T-helper 1 cell treated with Interleukin-12 subunit alpha and Interleukin-12 subunit beta and Interleukin-4 antibody, amounts not matched to agents 30 μg/mL and 1 μg/mL, for 36 hours (primary cell): ENCODE measurements around the gene FTHL17.

ENCODE experiments used
- H3K27ac Mint-ChIP-seq: one replicate; pipeline ENCODE4 v1.8.0; 2021; ENCODE audit warnings: mild to moderate bottlenecking, mixed read lengths
- H3K27me3 Mint-ChIP-seq: one replicate; pipeline ENCODE4 v1.8.0; 2021; ENCODE audit warnings: low read depth, mixed read lengths
- H3K36me3 Mint-ChIP-seq: one replicate; pipeline ENCODE4 v1.8.0; 2021; ENCODE audit warnings: low read depth, mixed read lengths
- H3K4me1 Mint-ChIP-seq: one replicate; pipeline ENCODE4 v1.8.0; 2021; ENCODE audit warnings: low read depth, mixed read lengths
- H3K4me3 Mint-ChIP-seq: one replicate; pipeline ENCODE4 v1.8.0; 2021; ENCODE audit warnings: mild to moderate bottlenecking, moderate library complexity, mixed read lengths
- H3K9me3 Mint-ChIP-seq: one replicate; pipeline ENCODE4 v1.8.0; 2021; ENCODE audit warnings: mixed read lengths

Gene FTHL17

DNA sequence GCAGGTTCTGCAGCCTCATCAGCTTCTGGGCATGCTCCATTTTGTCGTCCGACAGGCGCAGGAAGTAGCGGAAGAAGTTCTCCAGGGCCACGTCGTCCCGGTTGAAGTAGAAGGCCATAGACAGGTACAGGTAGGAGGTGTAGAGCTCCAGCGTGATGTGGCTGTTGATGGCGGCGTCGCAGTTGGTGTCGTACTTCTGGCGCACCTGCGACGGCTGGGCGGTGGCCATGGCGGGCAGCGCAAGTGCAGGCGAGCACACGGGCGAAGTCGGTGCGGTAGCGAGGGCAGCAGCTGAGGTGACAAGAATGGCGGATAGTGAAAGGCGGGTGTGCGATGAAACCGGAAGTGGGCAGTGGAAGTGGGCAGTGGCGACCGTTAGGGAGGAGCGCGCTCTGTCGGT, at the start of gene FTHL17:
Gene FTHL17, minus strand, starts transcription at position 317 of the 400 bp plus-strand sequence. Its CDS starts 88 bp downstream, at position 229.
- Mint-ChIP-seq H3K4me1 (peaks cover 29% of the 10 kb centered on the region), H3K36me3 (peaks cover 9% of the 10 kb centered on the region), H3K27ac (no peak within 1 kb of the TSS), H3K27me3 (no peaks in the 10 kb centered on the region), H3K9me3 (peaks cover 10% of the 10 kb centered on the region), H3K4me3 (no peak within 1 kb of the TSS)

DNA sequence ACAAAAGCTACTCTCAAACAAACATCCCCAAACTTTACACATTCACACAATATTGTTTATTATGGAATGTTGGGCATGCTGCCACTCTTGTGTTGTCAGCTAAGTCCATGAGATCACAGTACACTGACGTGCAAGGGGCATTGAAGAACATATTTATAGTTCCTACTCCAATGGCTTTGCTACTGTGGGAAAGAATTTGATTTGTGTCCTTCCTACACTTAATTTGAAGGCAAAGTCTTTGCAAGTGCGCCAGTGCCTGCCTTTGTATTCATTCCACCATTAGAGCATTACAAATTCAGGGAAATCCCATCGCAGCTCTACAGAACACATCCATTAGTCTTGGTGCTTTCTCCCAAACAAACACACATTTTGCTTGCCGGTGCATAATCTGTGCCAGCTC, 45.4 kb upstream of the FTHL17 start:
- H3K27ac Mint-ChIP-seq = no peak overlapping the region
- H3K9me3 Mint-ChIP-seq = no peaks in the 10 kb centered on the region
- H3K36me3 Mint-ChIP-seq = peaks cover 19% of the 10 kb centered on the region
- no peaks in the 10 kb centered on the region for H3K27me3 Mint-ChIP-seq
- H3K4me3 Mint-ChIP-seq = no peak overlapping the region
- H3K4me1 Mint-ChIP-seq = peaks cover 14% of the 10 kb centered on the region

DNA sequence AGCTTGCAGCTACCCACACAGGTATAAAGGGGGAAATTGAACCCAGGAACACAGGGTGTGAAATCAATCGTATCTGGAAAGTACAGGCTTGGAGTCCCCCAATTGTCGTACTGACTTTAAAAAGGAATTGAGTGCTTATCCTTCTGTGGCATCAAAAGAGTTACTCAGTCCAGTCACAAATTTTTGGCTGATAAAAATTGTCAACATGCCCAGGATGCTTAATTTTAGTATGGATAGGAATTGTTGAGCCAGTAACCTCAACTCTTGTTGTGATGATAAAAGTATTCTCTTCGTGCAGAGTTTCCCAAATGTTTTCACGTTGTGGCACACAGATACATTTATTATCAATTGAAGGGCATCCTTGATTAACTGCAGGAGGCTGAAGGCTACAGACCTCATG, 43.6 kb upstream of the FTHL17 start:
- H3K36me3 Mint-ChIP-seq = peaks cover 21% of the 10 kb centered on the region
- no peaks in the 10 kb centered on the region for H3K27me3 Mint-ChIP-seq
- H3K4me1 Mint-ChIP-seq = peaks cover 17% of the 10 kb centered on the region
- no peak overlapping the region for H3K27ac Mint-ChIP-seq
- H3K9me3 Mint-ChIP-seq = peaks cover 5% of the 10 kb centered on the region
- H3K4me3 Mint-ChIP-seq = no peak overlapping the region

DNA sequence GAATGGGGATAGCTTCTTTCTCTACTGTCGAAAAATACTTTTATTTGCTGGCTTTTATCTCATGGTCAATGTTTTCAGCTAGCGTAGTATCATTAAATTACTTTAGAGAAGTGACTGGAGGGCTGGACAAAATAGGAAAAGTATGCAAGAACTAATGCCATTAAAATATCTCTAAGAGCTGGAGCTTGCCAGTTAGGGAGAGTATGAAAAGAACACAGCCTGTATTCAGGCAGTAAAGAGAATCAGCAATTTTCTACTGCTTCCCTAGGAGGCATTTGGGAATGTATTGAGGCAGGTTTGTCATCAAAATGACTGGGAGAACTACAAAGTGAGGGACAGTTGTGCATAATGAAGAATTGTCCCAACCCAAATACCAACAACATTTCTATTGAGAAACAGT, 43.0 kb upstream of the FTHL17 start:
- Mint-ChIP-seq H3K4me1 (peaks cover 17% of the 10 kb centered on the region), H3K36me3 (peaks cover 21% of the 10 kb centered on the region), H3K9me3 (peaks cover 5% of the 10 kb centered on the region), H3K27ac (no peak overlapping the region), H3K27me3 (no peaks in the 10 kb centered on the region), H3K4me3 (no peak overlapping the region)

- H3K4me3 Mint-ChIP-seq = peak overlapping the region; percentile 54
Observed at GRCh38 chrX:31112226-31112999, 40.6 kb upstream of the FTHL17 start.

GRCh38 chrX:31110657-31111056, 38.8 kb upstream of the FTHL17 start:
- no peaks in the 10 kb centered on the region for H3K27me3 Mint-ChIP-seq
- H3K36me3 Mint-ChIP-seq = peaks cover 28% of the 10 kb centered on the region
- no peak overlapping the region for H3K27ac Mint-ChIP-seq
- H3K4me3 Mint-ChIP-seq = no peak overlapping the region
- H3K4me1 Mint-ChIP-seq = peaks cover 17% of the 10 kb centered on the region
- H3K9me3 Mint-ChIP-seq = peaks cover 11% of the 10 kb centered on the region

More at GRCh38 chrX:31112226-31112999, 40.6 kb upstream of the FTHL17 start:
- H3K27ac Mint-ChIP-seq = peak overlapping the region; percentile 87
- peaks cover 5% of the 10 kb centered on the region for H3K9me3 Mint-ChIP-seq
- peaks cover 21% of the 10 kb centered on the region for H3K36me3 Mint-ChIP-seq
- no peaks in the 10 kb centered on the region for H3K27me3 Mint-ChIP-seq
- H3K4me1 Mint-ChIP-seq = peaks cover 17% of the 10 kb centered on the region

DNA sequence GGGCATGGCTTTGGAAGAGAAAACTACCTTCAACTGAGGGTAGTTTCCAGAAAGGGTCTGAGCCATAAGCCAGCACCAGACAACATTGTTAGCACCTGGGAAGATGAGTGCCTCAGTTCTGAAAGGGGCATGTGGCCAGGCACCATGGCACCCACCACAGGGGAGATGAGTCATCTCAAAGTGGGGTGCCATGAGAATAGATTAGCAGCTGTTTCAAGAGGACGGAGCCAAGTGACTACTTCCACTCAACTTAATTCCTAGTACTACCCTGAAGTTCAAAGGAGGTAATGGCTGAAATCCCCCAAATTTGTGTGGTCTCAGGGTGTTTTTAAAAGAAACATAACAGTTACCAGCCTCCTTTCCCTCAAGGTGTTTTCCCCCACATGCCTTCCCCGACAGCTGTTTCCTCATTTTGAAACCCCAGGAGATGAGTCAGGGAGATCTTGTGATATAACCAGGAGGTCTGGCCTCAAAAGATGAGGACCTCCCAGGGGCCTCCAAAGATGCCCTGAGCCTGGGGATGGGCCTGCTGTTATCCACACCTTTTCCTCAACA, 27.8 kb upstream of the FTHL17 start:
- peaks cover 21% of the 10 kb centered on the region for H3K9me3 Mint-ChIP-seq
- peak overlapping the region; percentile 4 for H3K4me3 Mint-ChIP-seq
- peaks cover 21% of the 10 kb centered on the region for H3K36me3 Mint-ChIP-seq
- peak overlapping the region; percentile 72 for H3K27ac Mint-ChIP-seq
- H3K27me3 Mint-ChIP-seq = no peaks in the 10 kb centered on the region
- H3K4me1 Mint-ChIP-seq = peaks cover 18% of the 10 kb centered on the region

DNA sequence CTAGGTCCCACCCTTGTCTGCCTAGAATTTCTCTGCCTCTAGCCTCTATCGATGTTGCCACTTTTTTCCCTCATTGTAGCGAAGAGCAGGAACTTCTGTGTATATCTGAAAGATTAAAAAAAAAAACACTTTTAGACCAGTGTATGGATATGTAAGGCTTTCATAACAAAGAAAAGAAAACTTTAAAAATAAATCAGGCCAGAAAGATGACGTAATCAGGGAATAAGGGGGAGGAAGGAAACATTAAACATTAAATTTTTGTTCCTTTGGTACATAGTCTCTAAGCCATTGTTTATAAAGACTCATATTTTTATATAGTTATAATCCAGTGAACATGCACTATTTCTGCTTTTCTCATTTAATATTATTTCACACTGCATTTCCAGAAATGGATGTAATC, 26.2 kb upstream of the FTHL17 start:
- Mint-ChIP-seq H3K4me3 (no peak overlapping the region), H3K4me1 (peaks cover 24% of the 10 kb centered on the region), H3K27me3 (no peaks in the 10 kb centered on the region), H3K36me3 (peaks cover 18% of the 10 kb centered on the region), H3K9me3 (peaks cover 23% of the 10 kb centered on the region), H3K27ac (peak overlapping the region; percentile 11)

GRCh38 chrX:31093639-31093975, 21.8 kb upstream of the FTHL17 start:
- H3K4me3 Mint-ChIP-seq = peak overlapping the region; percentile 9
- H3K4me1 Mint-ChIP-seq = peaks cover 21% of the 10 kb centered on the region
- H3K27me3 Mint-ChIP-seq = no peaks in the 10 kb centered on the region
- peaks cover 18% of the 10 kb centered on the region for H3K9me3 Mint-ChIP-seq
- H3K27ac Mint-ChIP-seq = peak overlapping the region; percentile 89
- H3K36me3 Mint-ChIP-seq = peaks cover 12% of the 10 kb centered on the region

DNA sequence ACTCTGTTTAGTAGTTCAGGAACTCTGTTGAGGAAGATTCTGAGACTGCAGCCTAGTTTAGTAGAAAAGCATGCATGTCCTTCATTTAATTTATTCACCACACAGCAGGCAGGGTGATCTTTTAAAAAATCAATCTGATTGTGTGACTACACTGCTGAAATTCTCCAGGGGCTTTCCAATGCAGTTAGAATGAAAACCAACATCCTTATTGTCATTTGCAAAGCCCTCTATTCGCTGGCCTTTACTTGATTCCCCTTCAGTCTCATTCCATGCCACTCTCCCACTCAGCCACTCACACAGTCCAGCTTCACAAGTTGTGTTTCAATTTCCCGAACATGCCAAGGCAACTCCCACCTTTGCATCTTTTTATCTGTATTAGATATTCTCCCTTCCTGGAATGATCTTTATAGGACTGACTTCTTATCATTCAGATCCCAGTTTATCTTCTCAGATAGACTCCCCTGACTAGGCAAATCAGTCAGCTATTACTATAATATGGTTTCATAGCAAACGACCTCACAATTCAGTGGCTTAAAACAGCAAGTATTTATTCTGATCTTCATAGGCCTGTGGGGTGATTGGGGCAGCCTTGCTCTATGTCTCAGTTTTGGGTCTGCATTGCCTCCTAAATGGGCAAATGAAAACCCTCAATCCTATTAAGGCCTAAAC, 21.3 kb upstream of the FTHL17 start:
- H3K27me3 Mint-ChIP-seq = no peaks in the 10 kb centered on the region
- H3K9me3 Mint-ChIP-seq = peaks cover 16% of the 10 kb centered on the region
- peaks cover 12% of the 10 kb centered on the region for H3K36me3 Mint-ChIP-seq
- peaks cover 21% of the 10 kb centered on the region for H3K4me1 Mint-ChIP-seq
- H3K27ac Mint-ChIP-seq = peak overlapping the region; percentile 89
- H3K4me3 Mint-ChIP-seq = peak overlapping the region; percentile 70

DNA sequence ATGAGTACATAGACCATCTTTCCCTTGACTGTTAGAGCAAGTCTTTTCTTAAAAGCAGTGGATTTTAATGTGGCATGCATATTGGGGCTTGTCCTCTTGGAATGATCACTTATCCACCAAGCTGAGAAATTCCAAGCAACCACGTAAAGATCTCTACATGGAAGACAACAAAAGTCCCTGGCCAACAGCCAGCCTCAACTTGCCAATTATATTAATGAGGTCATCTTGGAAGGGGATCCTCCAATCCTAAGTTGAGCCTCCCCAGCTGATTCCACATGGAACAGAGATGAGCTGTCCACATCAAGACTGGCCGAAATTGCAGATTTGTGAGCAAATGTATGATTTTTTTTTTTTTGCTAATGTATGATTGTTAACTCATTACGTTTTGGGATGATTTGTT, 20.6 kb upstream of the FTHL17 start:
- no peaks in the 10 kb centered on the region for H3K27me3 Mint-ChIP-seq
- H3K4me3 Mint-ChIP-seq = peak overlapping the region; percentile 70
- peaks cover 25% of the 10 kb centered on the region for H3K4me1 Mint-ChIP-seq
- peaks cover 12% of the 10 kb centered on the region for H3K36me3 Mint-ChIP-seq
- H3K9me3 Mint-ChIP-seq = peaks cover 16% of the 10 kb centered on the region
- H3K27ac Mint-ChIP-seq = peak overlapping the region; percentile 89

DNA sequence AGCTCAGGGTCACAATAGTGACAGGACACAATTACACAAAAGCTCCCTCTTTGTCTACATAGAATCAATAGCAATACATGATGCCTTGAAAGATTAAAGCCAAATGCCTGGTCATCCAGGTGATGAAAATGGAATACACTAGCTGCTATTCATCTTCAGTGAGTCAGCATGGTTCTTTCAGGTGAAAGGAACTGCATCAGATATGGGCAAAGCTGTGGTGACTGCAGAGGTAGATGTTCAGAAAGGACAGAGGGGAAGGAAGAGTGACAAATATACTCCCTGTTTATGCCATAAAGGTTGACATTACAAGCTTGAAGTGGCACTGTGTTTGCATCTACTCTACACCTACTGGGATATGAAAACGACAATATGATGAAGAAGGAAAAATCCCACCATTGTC, 20.0 kb upstream of the FTHL17 start:
- peaks cover 12% of the 10 kb centered on the region for H3K36me3 Mint-ChIP-seq
- peaks cover 16% of the 10 kb centered on the region for H3K9me3 Mint-ChIP-seq
- H3K27ac Mint-ChIP-seq = peak overlapping the region; percentile 77
- peak overlapping the region; percentile 58 for H3K4me3 Mint-ChIP-seq
- no peaks in the 10 kb centered on the region for H3K27me3 Mint-ChIP-seq
- peaks cover 25% of the 10 kb centered on the region for H3K4me1 Mint-ChIP-seq

DNA sequence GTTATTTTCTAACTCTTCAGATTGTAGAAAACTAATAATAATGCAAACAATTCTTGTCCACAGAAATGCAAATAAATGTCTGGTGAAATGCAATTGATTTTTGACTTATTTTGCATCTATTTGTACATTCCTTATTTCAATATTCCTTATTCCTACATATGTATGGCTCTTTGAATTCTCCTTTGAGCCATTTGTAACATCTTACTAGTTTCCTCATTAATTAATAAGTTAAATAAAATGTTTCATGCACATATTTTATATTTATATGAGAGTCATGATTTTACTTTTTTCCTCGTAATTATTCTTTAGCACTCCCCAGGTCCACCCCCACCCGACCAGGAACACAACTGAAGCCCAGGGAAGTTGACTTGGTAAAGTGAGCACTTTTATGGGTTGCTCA, 2.7 kb upstream of the FTHL17 start:
- H3K4me3 Mint-ChIP-seq = no peak overlapping the region
- H3K9me3 Mint-ChIP-seq = peaks cover 10% of the 10 kb centered on the region
- no peaks in the 10 kb centered on the region for H3K27me3 Mint-ChIP-seq
- H3K4me1 Mint-ChIP-seq = peaks cover 17% of the 10 kb centered on the region
- H3K36me3 Mint-ChIP-seq = peaks cover 9% of the 10 kb centered on the region
- H3K27ac Mint-ChIP-seq = no peak overlapping the region

DNA sequence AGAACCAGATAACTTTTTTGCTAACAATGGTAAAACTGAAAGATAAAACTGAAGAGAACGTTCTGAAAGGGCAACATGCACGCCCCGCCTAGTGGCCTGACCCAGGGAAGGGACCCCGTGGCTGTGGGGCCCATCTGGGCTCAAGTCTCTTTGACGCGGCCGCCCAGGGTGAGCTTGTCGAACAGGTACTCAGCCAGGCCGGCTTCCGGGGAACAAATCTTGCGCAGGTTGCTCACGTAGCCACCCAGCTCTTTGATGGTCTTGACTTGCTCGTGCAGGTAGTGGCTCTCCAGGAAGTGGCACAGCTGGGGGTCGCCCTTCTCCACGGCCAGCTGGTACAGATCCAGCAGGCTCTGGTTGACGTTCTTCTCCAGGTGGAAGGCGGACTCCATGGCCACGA, 579 bp downstream of the FTHL17 start:
- Mint-ChIP-seq H3K27me3 (no peaks in the 10 kb centered on the region), H3K27ac (no peak overlapping the region), H3K9me3 (peaks cover 10% of the 10 kb centered on the region), H3K4me3 (no peak overlapping the region), H3K4me1 (peaks cover 29% of the 10 kb centered on the region), H3K36me3 (peaks cover 9% of the 10 kb centered on the region)

- H3K27ac Mint-ChIP-seq = peak overlapping the region; percentile 83
- peaks cover 3% of the 10 kb centered on the region for H3K9me3 Mint-ChIP-seq
- peaks cover 28% of the 10 kb centered on the region for H3K4me1 Mint-ChIP-seq
- H3K36me3 Mint-ChIP-seq = peaks cover 1% of the 10 kb centered on the region
- no peaks in the 10 kb centered on the region for H3K27me3 Mint-ChIP-seq
- no peak overlapping the region for H3K4me3 Mint-ChIP-seq
Observed at GRCh38 chrX:31070057-31070468, 1.8 kb downstream of the FTHL17 start.
